AG09309 (cell line): ENCODE measurements around the gene KCNJ9.

Experiments used
- DNase-seq: peaks from one replicate; pipeline ENCODE4 v3.0.0-alpha.2; 2010; ENCODE audit warnings: low read depth
- H3K4me3 ChIP-seq: 2 replicates; pipeline ENCODE4 v1.5.1; 2011; ENCODE audit warnings: mild to moderate bottlenecking, low read depth, low read length, moderate library complexity; ENCODE audit not compliant: control insufficient read depth
- CTCF ChIP-seq: IDR thresholded peaks from 2 replicates; pipeline ENCODE4 v1.5.1; 2011; ENCODE audit warnings: mild to moderate bottlenecking, low read depth, low read length, inconsistent platforms; ENCODE audit not compliant: insufficient read depth, control insufficient read depth; ENCODE audit errors: missing control alignments

KCNJ9 gene

GRCh38 chr1:160080381-160081100 lies 797 bp upstream of the KCNJ9 start:
- DNase-seq, result no peak
- no peak for TF ChIP-seq CTCF
- no peak overlapping the region for H3K4me3 ChIP-seq

- no peak for DNase-seq
- no peak for TF ChIP-seq CTCF
- H3K4me3 ChIP-seq, result no peak overlapping the region
Observed at GRCh38 chr1:160082487-160082886, 1.1 kb downstream of the KCNJ9 start.

- TF ChIP-seq CTCF, result no peak
- no peak for DNase-seq
- H3K4me3 ChIP-seq, result no peak overlapping the region
Observed at GRCh38 chr1:160082926-160083325, 1.6 kb downstream of the KCNJ9 start.

- TF ChIP-seq CTCF, result peak; percentile 57
- no peak overlapping the region for H3K4me3 ChIP-seq
- DNase-seq, result no peak
Observed at GRCh38 chr1:160083968-160084770, 2.8 kb downstream of the KCNJ9 start.

- no peak for DNase-seq
Observed at GRCh38 chr1:160084771-160085321, 3.5 kb downstream of the KCNJ9 start.

More at GRCh38 chr1:160084771-160085321, 3.5 kb downstream of the KCNJ9 start:
- H3K4me3 ChIP-seq, result no peak overlapping the region
- no peak for TF ChIP-seq CTCF
